Fibroblast of skin of right quadriceps (primary cell): ENCODE results near the gene SLC22A12.

Experiments
- DNase-seq: peaks from one replicate; pipeline ENCODE4 v3.0.0-alpha.2; 2013

Gene SLC22A12

DNA sequence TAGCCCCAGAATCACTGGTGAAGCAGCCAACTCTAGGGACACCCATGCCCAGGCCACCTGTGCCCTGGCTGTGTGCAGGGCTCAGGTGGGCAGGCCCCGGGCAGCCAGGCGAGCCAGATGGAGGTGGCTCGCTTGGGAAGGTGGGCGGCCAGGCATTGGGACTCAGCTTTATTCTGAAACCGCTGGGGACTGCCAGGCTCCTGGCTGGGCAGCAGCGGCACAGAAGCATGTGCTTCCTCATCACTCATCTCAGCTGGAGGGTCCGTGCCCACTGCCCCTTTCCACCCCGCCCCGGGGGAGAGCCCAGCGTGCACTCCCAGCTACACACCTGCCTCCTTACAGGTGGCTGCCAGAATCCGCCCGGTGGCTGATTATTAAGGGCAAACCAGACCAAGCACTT is 27.1 kb upstream of the SLC22A12 start:
- no peak for DNase-seq

- DNase-seq, result no peak
These were observed 26.6 kb upstream of the SLC22A12 start for GRCh38 chr11:64564419-64564818.

- no peak for DNase-seq
These were observed 25.8 kb upstream of the SLC22A12 start for GRCh38 chr11:64564947-64565889.

DNA sequence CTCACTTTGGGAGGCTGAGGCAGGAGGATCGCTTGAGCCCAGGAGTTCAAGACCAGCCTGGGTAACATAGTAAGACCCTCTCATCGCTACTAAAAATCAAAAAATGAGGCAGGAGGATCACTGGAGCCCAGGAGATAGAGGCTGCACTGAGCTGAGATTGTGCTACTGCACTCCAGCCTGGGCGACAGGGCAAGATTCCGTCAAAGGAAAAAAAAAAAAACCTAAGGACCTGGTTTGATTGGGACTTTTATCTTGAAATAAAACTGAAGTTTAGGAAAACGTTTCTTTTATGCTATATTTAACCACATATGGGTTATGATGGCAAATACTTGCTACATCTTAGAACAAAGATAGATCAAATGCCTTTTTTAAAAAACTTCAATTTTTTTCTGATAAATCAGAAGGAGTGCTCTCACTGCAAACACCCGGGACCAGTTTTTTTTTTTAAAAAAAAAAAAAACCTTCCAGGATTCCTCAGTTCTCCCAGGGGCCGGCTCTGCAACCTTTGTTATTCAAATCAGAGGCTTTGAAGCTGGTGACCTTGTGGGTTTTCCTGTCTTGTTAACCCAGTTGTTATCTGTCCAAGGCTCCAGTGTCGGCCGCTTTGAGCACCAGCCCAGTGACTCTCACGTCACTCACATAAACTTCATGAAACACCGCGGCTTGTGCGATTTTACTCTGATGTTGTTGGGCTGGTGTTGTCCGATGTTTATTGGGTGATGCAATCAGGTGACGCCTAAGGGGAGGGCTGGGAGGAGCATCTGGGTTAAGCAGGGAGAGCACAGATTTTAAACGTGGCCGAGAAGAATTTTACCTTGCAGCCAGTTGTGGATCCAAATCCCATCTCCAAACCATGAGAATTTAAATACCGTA is 24.7 kb upstream of the SLC22A12 start:
- peak; percentile 83 for DNase-seq

GRCh38 chr11:64566915-64567891 is 23.8 kb upstream of the SLC22A12 start:
- no peak for DNase-seq

GRCh38 chr11:64568041-64568571 is 22.9 kb upstream of the SLC22A12 start:
- no peak for DNase-seq

GRCh38 chr11:64568584-64569140 is 22.4 kb upstream of the SLC22A12 start:
- DNase-seq, result no peak

GRCh38 chr11:64569300-64569970 is 21.6 kb upstream of the SLC22A12 start:
- DNase-seq, result no peak

DNA sequence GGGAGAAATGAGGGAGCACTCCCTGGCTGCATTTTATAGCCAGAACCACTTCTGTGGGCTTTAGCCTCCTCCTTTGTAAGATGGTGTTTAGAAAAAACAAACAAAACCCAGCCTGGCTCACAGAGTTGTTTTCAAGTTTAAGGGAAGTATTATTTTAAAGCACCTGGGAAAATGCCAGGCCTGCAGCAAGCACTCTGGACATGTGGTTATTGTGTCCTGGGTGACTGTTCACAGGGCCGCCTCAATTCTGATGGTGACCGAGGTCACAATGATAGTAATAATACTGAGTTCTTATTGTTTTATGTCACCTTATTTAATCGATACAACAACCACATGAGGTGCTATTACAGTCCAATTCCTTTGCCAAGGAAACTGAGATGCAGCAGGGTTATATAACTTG is 20.7 kb upstream of the SLC22A12 start:
- no peak for DNase-seq

DNA sequence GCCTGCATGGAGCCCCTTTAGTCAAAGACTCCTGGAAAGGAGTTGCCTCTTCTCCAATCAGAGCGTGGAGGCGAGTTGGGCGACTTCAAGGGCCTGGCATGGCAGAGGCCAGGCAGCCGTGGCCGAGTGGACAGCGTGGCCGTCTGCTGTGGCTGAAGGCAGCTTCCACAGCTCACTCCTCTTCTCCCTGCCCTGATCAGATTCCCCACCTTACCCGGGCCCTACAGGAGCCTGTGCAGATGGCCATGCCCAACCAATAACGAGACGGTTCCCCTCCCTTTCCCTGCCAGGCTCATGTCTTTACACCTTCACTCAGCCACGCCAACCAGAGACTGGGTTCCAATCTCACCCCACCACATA is 20.0 kb upstream of the SLC22A12 start:
- DNase-seq, result no peak

DNA sequence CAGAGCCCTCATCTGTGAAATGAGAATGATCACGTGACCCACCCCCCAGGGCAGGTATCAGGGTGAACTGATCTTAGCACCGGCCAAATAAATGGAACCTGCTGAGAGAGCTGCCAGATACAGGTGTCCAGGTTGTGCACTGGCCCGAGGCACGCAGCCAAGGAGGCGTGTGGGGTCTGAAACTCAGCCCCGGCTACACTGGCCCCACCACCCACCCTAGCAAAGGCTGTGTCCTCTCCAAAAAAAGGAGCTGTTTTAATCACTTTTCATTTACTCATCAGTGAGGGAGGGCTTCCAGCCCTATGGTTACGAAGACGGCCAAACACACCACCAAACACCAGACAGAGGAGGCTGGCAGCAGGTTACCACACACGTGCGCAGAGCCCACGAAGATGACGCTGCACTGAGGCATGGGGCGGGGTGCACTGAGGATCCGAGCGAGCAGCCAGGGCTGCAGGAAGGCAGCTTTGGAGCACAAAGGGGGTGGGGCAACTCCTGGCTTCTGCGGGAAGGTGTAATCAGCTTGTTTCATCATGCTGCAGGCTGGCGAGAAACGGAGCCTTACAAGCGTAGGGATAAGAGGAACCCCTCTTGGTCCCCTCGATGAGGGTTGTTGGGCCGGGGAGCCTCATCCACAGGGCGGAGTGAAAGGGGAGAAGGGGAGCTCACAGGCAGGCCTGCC is 19.5 kb upstream of the SLC22A12 start:
- peak; percentile 26 for DNase-seq

DNA sequence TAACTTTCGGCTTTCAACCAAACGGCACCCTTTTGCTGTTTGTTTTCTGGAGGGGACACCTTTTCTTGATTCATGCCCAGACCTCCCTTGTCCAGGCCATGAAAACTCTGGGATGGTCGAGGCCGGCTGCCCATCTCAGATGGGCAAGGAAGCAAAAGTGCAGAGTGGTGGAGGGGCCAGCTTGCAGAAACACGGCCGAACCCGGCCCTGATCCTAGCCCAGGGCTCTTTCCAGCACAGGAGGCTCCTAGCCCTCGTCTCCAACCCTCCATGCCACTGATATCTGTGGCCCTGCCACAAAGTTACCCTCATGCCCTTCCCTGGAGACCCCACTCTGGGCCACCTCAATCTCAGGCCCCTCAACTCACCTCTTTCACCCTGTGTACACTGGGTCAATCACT is 18.9 kb upstream of the SLC22A12 start:
- no peak for DNase-seq

- no peak for DNase-seq
These were observed 13.8 kb upstream of the SLC22A12 start for GRCh38 chr11:64577202-64577601.

- no peak for DNase-seq
These were observed 10.6 kb upstream of the SLC22A12 start for GRCh38 chr11:64580412-64580811.

DNA sequence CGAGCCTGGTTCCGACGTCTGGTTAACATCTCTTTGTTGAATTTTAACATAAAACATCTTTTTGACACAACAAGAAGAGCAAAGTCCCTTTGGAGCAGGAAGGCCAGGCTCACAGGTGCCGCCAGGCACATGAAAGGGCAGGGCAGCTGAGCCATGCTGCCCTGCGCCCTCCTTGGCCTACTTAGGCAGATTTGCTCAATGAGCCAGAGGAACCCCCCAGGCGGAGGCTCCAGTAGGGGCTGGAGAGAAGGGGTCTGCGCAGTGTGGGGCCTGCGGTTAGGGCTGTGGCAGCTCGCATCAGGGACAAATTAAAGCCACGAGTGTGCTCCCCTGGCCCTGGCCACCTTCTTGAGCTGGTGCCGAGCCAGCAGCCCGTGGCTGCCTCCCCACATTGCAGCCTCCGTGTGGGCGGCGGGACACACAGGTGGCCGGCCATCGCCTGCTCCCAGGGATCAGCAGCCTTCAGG is 9.9 kb upstream of the SLC22A12 start:
- DNase-seq, result no peak

DNA sequence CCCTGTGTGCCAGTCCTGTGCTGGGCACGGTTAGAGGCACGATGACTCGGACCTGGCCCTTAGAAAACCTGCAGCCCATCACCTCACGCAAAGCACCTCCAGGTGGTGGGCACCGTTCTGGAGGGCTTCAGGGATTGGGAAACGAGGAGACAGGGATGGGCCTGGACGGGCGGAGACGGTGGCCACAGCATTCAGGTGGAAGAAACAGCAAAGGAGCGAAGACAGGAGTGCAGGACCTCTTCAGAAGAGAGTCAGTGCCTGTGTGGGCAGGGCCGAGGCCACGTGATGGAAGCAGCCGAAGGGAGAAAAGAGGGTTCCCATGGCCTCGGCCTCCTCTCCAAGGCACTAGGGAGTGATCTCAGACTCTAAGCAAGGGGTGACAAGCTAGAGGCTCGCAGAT is 8.1 kb upstream of the SLC22A12 start:
- no peak for DNase-seq

- no peak for DNase-seq
These were observed 7.4 kb upstream of the SLC22A12 start for GRCh38 chr11:64583296-64584262.

- no peak for DNase-seq
These were observed 5.9 kb upstream of the SLC22A12 start for GRCh38 chr11:64585150-64585549.

GRCh38 chr11:64586366-64586765 is 4.7 kb upstream of the SLC22A12 start:
- DNase-seq, result no peak
